Fibroblast of skin of scalp (primary cell): Measurements from ENCODE around the gene CSMD2.
A peak's percentile ranks its signal among the peaks of the same experiment; 100 is the strongest.
"Not testable (repeated sequence)": the region's sequence is repeated elsewhere in the genome, so short reads cannot be mapped to it uniquely, and the experiment has no call there.

Source experiments
- DNase-seq: peaks from one replicate; pipeline ENCODE4 v3.0.0-alpha.2; 2013

The CSMD2 gene

GRCh38 chr1:34108269-34108668 is 56.8 kb downstream of the CSMD2 start:
- DNase-seq, result no peak

DNA sequence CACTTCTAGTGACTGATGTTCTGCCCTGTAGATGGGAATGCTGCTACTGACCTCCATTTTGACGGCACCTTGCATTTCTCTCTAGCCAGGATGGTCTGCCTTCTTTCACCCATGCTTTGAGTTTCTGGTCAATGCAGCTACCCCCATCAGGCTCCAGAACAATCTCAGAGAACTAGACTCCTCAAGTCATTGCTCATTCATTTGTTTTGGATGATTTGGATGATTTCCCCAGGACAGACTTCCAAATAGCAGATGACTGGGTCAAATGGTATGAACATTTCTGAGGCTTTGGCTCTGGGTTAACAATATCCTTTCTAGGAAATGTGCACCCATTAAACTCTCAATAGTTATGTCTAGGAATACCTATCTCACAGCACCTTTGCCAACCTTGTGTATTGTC is 63.9 kb downstream of the CSMD2 start:
- DNase-seq, result peak; percentile 90

GRCh38 chr1:34100332-34100731 is 64.7 kb downstream of the CSMD2 start:
- DNase-seq, result no peak

DNA sequence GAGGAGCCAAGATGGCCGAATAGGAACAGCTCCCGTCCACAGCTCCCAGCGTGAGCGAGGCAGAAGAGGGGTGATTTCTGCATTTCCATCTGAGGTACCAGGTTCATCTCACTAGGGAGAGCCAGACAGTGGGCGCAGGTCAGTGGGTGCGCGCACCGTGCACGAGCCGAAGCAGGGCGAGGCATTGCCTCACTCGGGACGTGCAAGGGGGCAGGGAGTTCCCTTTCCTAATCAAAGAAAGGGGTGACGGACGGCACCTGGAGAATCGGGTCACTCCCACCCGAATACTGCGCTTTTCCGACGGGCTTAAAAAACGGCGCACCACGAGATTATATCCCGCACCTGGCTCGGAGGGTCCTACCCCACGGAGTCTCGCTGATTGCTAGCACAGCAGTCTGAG is 72.6 kb downstream of the CSMD2 start:
- not testable (repeated sequence) for DNase-seq

DNA sequence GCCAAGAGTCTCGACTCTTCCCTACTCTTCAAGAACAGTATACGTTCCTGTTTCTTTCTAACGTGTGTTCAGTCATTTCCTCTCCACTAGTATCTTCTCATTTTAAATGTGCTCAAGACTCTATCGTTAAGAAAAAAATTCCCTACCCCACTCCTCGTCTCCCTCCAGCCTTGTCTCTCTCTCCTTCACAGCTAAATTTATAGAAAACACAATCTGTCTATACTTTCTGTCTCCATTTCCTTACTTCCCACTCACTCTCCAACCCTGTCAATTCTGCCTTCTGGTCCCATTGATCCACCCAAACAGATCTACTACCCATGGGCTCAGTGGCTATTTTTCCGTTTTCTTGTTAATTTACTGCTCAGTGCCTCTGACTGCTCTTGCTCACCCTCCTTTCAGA is 75.3 kb downstream of the CSMD2 start:
- no peak for DNase-seq

DNA sequence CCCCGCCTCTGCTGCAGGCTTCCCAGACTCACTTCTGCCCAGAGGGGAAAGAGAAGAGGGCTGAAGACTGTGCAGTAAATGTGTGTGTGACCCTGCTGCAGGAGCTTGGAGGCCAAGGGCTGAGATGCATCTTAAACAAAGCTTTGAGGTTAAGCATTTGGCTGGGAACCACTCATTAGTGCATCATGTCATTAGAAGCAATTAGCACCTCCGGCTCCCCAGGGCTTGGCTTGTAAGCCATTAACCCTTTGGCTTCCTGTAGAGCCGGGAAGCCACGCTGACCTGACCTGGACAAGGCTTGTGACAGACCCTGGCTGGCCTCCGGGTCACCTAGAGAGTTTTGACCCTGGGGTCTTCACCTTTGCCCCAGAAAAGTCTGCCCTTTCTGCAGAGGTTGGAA is 77.0 kb downstream of the CSMD2 start:
- no peak for DNase-seq

GRCh38 chr1:34086561-34086960 is 78.5 kb downstream of the CSMD2 start:
- no peak for DNase-seq

- no peak for DNase-seq
Measured at GRCh38 chr1:34083974-34084373, 81.1 kb downstream of the CSMD2 start.

DNA sequence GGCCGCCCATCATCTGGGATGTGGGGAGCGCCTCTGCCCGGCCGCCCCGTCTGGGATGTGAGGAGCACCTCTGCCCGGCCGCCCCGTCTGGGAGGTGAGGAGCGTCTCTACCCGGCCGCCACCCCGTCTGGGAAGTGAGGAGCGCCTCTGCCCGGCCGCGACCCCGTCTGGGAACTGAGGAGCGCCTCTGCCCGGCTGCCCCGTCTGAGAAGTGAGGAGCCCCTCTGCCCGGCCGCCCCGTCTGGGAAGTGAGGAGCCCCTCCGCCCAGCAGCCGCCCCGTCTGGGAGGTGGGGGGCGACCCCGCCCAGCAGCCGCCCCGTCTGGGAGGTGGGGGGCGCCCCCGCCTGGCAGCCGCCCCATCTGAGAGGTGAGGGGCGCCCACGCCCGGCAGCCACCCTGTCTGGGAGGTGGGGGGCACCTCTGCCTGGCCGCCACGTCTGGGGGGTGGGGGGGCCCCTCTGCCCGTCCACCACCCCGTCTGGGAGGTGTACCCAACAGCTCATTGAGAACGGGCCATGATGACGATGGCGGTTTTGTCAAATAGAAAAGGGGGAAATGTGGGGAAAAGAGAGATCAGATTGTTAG is 82.9 kb downstream of the CSMD2 start:
- not testable (repeated sequence) for DNase-seq

DNA sequence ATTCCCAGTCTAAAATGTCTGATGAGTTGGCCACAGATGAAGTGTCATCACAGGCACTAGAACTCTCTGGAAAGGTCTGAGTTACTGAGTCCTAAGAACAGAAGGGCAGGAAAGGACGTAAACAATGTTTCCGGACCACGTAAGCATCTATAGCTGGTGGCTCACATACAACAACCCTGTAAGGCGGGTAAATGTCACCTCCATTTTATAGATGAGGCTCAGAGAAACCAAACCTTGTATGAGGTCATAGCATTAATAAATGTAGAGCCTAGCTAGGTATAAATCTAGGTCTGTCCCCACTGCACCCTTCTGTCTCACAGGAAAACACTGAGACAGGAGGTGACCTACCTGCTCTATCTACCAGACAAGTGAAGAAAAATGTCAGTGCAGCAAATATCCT is 86.6 kb downstream of the CSMD2 start:
- DNase-seq, result no peak

GRCh38 chr1:34075576-34075975 is 89.5 kb downstream of the CSMD2 start:
- DNase-seq, result no peak

- DNase-seq, result no peak
Measured at GRCh38 chr1:34073028-34073695, 91.9 kb downstream of the CSMD2 start.

GRCh38 chr1:34070201-34070836 is 94.7 kb downstream of the CSMD2 start:
- DNase-seq, result no peak

GRCh38 chr1:34066981-34067603 is 97.9 kb downstream of the CSMD2 start:
- peak; percentile 85 for DNase-seq

DNA sequence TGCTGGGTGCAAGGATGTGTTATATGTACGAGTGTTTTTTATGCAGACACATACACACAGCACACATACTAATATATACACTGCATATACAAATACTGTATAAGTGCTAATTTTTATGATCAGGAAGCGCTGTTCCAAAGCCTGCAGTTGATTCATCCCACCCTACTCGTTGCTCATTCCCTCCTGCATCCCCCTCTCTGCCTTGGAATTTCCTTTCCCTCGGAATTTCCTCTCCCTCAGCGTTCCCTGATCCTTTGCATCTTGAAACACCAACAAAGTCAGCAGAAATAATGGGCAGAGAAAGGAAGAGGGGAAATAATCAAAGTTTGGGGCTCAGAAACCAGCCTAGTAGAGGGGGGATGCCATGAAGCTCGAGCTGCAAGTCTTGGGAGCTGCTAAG is 98.9 kb downstream of the CSMD2 start:
- peak; percentile 43 for DNase-seq

DNA sequence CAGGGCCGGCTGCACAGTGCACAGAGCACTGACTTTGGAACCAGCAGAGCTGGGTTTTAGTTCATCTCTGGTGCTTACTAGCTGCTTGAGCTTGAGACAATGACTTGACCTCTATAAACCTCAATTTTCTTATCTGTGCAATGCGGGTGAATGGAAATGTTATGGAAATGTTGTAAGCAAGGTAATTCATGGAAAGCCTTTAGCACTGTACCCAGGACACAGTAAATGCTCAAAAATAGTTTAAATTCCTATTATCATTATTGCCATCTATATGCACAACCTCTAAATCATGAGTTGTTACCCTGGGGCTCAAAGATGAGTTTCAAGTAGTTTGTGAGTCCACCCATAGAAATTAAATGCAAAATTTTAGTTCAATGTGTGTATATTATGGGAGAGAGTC is 99.5 kb downstream of the CSMD2 start:
- DNase-seq, result no peak

DNA sequence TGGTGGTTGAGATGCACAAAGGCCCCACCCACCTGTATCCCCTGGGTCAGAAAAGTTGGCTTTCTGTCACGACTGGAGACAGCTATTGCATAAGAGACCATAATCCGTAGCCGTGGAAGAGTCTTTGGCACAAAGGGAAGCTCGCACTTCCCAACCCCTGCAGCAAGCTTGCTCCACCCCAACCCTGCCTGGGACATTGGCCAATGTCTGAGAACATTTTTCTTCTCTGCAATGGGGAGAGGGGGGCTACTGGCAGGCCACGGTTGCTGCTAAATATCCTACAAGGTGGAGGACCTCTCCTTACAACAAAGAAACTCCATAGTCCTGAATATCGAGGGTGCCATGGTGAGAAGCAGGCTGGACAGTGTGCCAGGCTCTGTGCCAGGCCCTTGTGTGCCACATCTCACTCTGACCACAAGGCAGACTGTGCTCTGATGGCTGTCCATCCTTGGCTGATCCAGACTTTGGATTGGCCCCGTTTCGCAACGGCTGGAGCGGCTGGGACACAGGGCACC is 104.1 kb downstream of the CSMD2 start:
- DNase-seq, result peak; percentile 53

DNA sequence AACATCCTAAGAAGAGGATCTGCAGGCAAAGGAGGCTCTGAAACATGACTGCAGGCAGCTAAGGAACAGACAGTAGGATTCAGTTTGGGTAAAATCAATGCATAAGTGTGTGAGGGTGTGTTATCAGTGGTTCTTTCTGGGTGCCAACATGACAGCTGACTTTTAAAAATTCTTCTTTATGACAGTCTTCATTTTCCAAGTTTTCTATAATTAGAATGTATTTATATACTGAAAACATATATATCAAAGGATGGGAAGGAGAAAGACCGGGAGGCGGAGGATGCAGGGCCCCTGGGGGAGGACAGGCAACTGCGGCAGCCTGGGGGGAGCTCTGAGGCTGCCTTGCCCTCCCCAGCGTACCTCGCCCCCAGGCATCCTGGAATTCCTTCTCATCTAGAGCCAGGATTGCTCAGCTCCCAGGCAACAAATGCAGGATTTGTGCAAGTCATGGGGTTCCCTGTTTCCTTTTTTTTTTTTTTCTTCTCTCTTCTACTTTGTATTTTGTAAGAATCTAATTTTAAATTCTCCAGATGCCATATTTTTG is 104.8 kb downstream of the CSMD2 start:
- no peak for DNase-seq

GRCh38 chr1:34057347-34058130 is 107.5 kb downstream of the CSMD2 start:
- no peak for DNase-seq

DNA sequence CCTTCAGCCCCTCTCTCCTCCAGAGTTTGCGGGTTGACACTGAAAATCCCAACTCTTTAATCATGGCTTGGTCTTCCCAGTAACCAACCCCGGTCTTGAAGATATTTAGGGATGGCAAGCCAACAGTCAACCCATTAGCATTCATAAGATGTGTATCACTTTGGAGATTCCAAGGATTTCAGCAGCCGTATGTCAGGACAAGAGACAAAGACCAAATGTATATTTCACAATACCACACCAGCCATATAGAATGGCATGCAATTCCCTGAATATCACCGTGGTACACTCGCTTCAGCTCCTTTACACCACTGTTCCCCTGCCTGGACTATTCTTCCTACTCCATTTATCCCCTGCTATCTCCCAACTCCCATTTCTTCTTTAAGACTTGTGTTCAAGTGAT is 109.2 kb downstream of the CSMD2 start:
- peak; percentile 62 for DNase-seq

GRCh38 chr1:34054920-34055319 is 110.1 kb downstream of the CSMD2 start:
- DNase-seq, result no peak

- DNase-seq, result no peak
Measured at GRCh38 chr1:34053660-34054059, 111.4 kb downstream of the CSMD2 start.
